Smooth muscle cell of the brain vasculature (primary cell): Measurements from ENCODE around the gene PSME3IP1.

Experiments
- DNase-seq: peaks from one replicate; pipeline ENCODE4 v3.0.0-alpha.2; 2012; ENCODE audit warnings: low read depth, low spot score

PSME3IP1 gene

GRCh38 chr16:57167953-57168352 lies 17.9 kb downstream of the PSME3IP1 start:
- DNase-seq: no peak

GRCh38 chr16:57167538-57167937 lies 18.3 kb downstream of the PSME3IP1 start:
- no peak for DNase-seq

- DNase-seq: no peak
Observed at GRCh38 chr16:57166951-57167350, 18.9 kb downstream of the PSME3IP1 start.

- DNase-seq: no peak
Observed at GRCh38 chr16:57166451-57166850, 19.4 kb downstream of the PSME3IP1 start.

DNA sequence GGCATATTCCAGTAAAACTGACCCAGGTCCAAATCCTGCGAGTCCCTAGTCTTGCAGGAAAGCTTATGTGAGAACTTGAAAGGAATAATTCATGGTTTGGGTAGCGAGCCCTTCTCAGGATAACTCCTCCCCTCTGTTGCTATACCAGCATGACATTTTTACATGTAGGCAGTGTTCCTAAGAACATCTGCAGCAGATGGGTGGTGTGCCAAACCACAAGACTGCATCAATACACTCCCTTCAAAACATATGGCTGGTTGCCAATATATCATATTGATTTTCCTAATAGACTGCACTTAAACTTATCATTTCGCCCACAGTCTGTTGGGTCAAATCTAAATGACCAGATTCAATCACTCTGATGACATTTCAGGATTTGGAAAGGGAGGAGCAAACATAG lies 19.9 kb downstream of the PSME3IP1 start:
- DNase-seq: peak; percentile 68

- no peak for DNase-seq
Observed at GRCh38 chr16:57165483-57165882, 20.4 kb downstream of the PSME3IP1 start.

- no peak for DNase-seq
Observed at GRCh38 chr16:57163842-57164241, 22.0 kb downstream of the PSME3IP1 start.

- no peak for DNase-seq
Observed at GRCh38 chr16:57159447-57159846, 26.4 kb downstream of the PSME3IP1 start.

- DNase-seq: no peak
Observed at GRCh38 chr16:57157533-57157932, 28.3 kb downstream of the PSME3IP1 start.

- no peak for DNase-seq
Observed at GRCh38 chr16:57156351-57156703, 29.5 kb downstream of the PSME3IP1 start.

GRCh38 chr16:57155702-57156350 lies 30.0 kb downstream of the PSME3IP1 start:
- no peak for DNase-seq

DNA sequence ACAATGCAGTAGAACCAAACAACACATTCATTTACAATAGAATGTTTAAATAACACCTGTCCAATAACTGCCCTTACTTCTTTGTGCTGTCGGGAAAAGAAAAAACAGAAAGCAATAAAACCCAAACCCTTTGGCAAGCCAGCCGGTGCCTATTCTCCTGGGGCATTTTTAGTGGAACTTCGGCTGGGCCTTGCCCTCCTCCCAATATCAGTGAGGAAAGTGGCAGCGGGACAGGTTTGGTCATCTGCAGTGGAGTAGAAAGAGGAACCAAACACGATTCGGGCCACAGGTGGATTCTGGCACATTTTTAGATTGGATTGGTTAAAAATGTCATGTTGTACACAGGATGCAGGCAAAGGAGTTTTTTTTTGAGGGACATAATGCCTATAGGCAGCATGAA lies 32.0 kb downstream of the PSME3IP1 start:
- DNase-seq: no peak

- DNase-seq: no peak
Observed at GRCh38 chr16:57152096-57153093, 33.4 kb downstream of the PSME3IP1 start.

DNA sequence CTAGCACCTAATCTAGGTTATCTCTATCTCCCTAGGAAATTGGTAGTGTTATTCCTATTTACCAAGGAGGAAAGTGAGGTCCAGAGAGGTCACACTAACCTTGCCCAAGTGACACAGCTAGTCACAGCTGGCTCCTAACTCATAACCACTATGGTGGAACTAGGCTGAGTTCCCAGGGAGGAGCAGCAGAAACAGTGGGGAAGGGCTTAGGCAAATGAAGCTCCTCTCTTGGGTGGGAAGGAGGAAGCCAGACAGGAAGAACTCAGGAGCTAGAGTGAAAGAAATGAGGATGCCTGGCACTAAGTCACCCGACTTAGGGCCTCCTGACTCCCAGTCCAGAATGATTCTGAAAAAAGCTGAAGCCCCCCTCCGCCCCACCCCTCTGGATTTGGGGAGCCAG lies 34.5 kb downstream of the PSME3IP1 start:
- DNase-seq: no peak

DNA sequence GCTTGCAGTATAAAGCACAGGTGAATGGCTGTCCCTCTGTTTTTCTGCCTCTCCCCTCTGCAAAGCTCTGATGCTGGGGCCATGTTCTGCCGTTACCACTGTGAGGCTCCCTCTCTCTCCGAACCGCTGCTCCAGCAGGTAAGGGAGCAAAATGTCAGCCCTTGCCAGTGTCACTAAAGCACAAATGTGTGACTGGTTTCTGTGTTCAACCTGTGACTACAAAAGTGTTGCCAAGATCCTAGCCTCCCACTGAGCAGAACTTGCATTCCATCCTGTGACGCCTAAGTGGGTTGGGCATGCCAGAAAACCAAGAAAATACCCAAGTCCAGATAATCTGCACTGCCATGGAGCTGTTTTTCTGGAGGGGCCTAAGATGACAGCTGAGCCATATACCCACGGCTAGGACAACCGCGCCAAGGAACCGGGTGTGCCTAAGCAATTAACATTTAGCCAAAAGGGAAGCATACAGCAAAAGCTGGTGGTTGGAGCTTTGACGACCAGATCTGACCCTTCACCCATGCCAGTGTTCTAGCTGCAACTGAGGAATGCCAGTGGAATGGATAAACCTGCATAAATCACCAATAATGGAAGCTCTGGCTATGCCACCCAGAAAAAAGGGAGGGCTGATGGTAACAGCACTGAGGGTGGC lies 35.0 kb downstream of the PSME3IP1 start:
- DNase-seq: no peak

DNA sequence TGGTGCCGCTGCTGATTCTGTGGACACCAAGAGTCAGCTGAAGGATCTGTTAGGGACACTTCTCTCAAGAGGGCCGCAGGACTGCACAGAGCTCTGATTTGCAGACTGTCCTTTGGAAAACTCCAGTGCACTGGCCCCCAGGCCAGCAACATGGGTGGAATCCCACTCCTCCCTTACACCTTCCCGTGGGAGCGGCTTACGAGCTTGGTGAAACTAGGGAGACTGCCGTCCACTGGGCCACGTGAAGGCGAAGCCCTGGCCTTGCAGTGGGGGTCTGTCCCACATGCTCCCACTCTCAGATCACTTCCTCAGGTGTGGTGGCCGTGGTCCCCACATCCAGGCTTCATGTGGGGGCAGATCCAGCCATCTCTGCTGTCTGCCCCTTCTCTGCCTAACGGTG lies 36.4 kb downstream of the PSME3IP1 start:
- no peak for DNase-seq

DNA sequence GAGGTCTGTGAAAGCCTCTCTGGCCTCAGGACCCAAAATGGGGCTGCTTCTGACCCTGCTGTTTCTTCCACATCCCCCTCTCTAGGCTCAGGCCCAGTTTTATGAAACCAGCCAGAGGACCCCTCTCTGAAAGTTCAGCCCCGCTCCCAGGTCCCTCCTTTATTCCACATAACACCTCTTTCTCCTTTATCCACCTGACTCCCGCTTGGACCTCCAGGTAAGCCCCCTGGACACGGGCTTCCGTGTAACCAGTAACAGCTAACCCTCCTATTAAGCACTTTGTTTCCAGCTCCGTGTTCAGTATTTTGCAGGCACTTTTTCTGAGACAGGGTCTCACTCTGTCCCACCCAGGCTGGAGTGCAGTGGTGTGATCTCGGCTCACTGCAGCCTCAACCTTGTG lies 37.4 kb downstream of the PSME3IP1 start:
- no peak for DNase-seq

- no peak for DNase-seq
Observed at GRCh38 chr16:57147381-57148221, 38.2 kb downstream of the PSME3IP1 start.

- DNase-seq: no peak
Observed at GRCh38 chr16:57146735-57147134, 39.1 kb downstream of the PSME3IP1 start.

DNA sequence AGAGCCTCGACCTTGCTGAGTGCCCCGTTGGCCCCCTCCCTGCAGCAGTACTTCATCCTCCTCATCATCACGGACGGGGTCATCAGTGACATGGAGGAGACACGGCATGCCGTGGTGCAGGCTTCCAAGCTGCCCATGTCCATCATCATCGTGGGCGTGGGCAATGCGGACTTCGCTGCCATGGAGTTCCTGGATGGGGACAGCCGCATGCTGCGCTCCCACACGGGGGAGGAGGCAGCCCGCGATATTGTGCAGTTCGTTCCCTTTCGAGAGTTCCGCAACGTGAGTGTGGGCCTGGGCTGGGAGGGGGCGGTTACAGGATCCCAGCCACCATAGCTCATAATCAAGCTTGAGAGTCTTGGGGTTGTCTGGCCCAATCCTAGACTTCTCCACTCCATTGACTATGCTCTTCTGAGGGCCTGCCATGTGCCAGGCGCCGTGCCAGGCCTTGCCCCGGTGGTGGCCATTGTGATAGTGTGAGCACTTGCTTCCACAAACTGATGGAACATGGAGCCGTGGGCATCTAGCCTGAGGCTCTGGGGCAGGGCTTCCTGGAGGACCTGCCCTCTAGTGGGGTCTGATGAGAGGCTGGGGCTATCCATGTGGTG lies 39.7 kb downstream of the PSME3IP1 start:
- no peak for DNase-seq
